Nephron (organoid): ENCODE results near the gene PCGF2.
A peak's percentile ranks its signal among the peaks of the same experiment; 100 is the strongest.

Experiments used
- H3K27ac Mint-ChIP-seq, 3 experiments: 2 replicates each; pipeline ENCODE4 v1.8.0; 2020; ENCODE audit warnings: mixed read lengths in 3 of 3, mild to moderate bottlenecking in 2 of 3, moderate library complexity in 1 of 3
- H3K27me3 Mint-ChIP-seq: 2 replicates; pipeline ENCODE4 v1.8.0; 2021; ENCODE audit warnings: low read depth, mild to moderate bottlenecking, moderate library complexity, mixed read lengths
- H3K36me3 Mint-ChIP-seq: 2 replicates; pipeline ENCODE4 v1.8.0; 2020; ENCODE audit warnings: low read depth, mixed read lengths
- H3K4me1 Mint-ChIP-seq: 2 replicates; pipeline ENCODE4 v1.8.0; 2020; ENCODE audit warnings: mixed read lengths
- H3K4me3 Mint-ChIP-seq, 3 experiments: 2 replicates each; pipeline ENCODE4 v1.8.0; 2020; ENCODE audit warnings: mild to moderate bottlenecking in 3 of 3, mixed read lengths in 3 of 3, moderate library complexity in 2 of 3
- H3K9me3 Mint-ChIP-seq: 2 replicates; pipeline ENCODE4 v1.8.0; 2020; ENCODE audit warnings: mixed read lengths
- CTCF ChIP-seq, 3 experiments: fragments of 200-600 bp; sonication (generic); IDR thresholded peaks; one replicate each; pipeline ENCODE4 v1.5.0; 2021; ENCODE audit warnings: antibody characterized with exemption in 3 of 3; ENCODE audit not compliant: unreplicated experiment in 3 of 3

Gene PCGF2

GRCh38 chr17:38777641-38778250, 29.6 kb upstream of the PCGF2 start:
- Mint-ChIP-seq H3K9me3 (no peaks in the 10 kb centered on the region), H3K27me3 (no peaks in the 10 kb centered on the region), H3K36me3 (peaks cover 69% of the 10 kb centered on the region), H3K27ac (no peak overlapping the region), H3K4me3 (no peak overlapping the region), H3K4me1 (no peaks in the 10 kb centered on the region)
- TF ChIP-seq CTCF (IDR thresholded peaks at IDR 0.05; ENCODE audit: unreplicated experiment in 3 of 3): no peak

GRCh38 chr17:38773258-38773657, 25.1 kb upstream of the PCGF2 start:
- no peaks in the 10 kb centered on the region for H3K4me1 Mint-ChIP-seq
- H3K27me3 Mint-ChIP-seq: no peaks in the 10 kb centered on the region
- H3K36me3 Mint-ChIP-seq: peaks cover 77% of the 10 kb centered on the region
- no peak overlapping the region for H3K27ac Mint-ChIP-seq
- no peak overlapping the region for H3K4me3 Mint-ChIP-seq
- no peak for TF ChIP-seq CTCF (IDR thresholded peaks at IDR 0.05; ENCODE audit: unreplicated experiment in 3 of 3)
- H3K9me3 Mint-ChIP-seq: no peaks in the 10 kb centered on the region

GRCh38 chr17:38768417-38768816, 20.3 kb upstream of the PCGF2 start:
- Mint-ChIP-seq H3K27me3 (no peaks in the 10 kb centered on the region), H3K4me3 (no peak overlapping the region), H3K9me3 (no peaks in the 10 kb centered on the region), H3K27ac (no peak overlapping the region), H3K4me1 (no peaks in the 10 kb centered on the region), H3K36me3 (peaks cover 87% of the 10 kb centered on the region)
- TF ChIP-seq CTCF (IDR thresholded peaks at IDR 0.05; ENCODE audit: unreplicated experiment in 3 of 3): no peak

- Mint-ChIP-seq H3K4me3 (no peak overlapping the region), H3K9me3 (no peaks in the 10 kb centered on the region), H3K27ac (no peak overlapping the region), H3K36me3 (peaks cover 87% of the 10 kb centered on the region), H3K27me3 (no peaks in the 10 kb centered on the region), H3K4me1 (no peaks in the 10 kb centered on the region)
- TF ChIP-seq CTCF (IDR thresholded peaks at IDR 0.05; ENCODE audit: unreplicated experiment in 3 of 3): no peak
Measured at GRCh38 chr17:38766341-38766740, 18.2 kb upstream of the PCGF2 start.

- TF ChIP-seq CTCF (IDR thresholded peaks at IDR 0.05; ENCODE audit: unreplicated experiment in 3 of 3): no peak
- Mint-ChIP-seq H3K9me3 (no peaks in the 10 kb centered on the region), H3K27me3 (no peaks in the 10 kb centered on the region), H3K36me3 (peaks cover 67% of the 10 kb centered on the region), H3K4me3 (no peak overlapping the region), H3K4me1 (no peaks in the 10 kb centered on the region), H3K27ac (no peak overlapping the region)
Measured at GRCh38 chr17:38762231-38762630, 14.1 kb upstream of the PCGF2 start.

- Mint-ChIP-seq H3K4me3 (no peak overlapping the region), H3K27me3 (no peaks in the 10 kb centered on the region), H3K36me3 (peaks cover 63% of the 10 kb centered on the region), H3K27ac (no peak overlapping the region), H3K9me3 (no peaks in the 10 kb centered on the region), H3K4me1 (no peaks in the 10 kb centered on the region)
- TF ChIP-seq CTCF (IDR thresholded peaks at IDR 0.05; ENCODE audit: unreplicated experiment in 3 of 3): peak in 1 of 3 experiments; percentile 26
Measured at GRCh38 chr17:38761612-38762011, 13.5 kb upstream of the PCGF2 start.
